Kidney (tissue), 14 donors: ENCODE results near the gene PKHD1. TPM values are rescaled to one million over a fixed set of nuclear protein-coding genes. Genes with fewer than 3 reads are reported as not detected.
A peak's percentile ranks its signal among the peaks of the same experiment; 100 is the strongest.

Experiments used
- DNase-seq, 5 donors: peaks; one replicate each; pipeline ENCODE4 v3.0.0-alpha.2; 2013 to 2020
- FAIRE-seq: peaks from 2 replicates; lab custom pipeline; 2012; peaks lifted over from hg19 to GRCh38; lab: Jason Lieb, UNC
- H3K27ac ChIP-seq, 2 donors: one replicate each; pipeline ENCODE4 v1.7.0; 2013; ENCODE audit warnings: low read depth in 2 of 2, low read length in 2 of 2, inconsistent platforms in 1 of 2
- H3K27me3 ChIP-seq: one replicate; pipeline ENCODE4 v1.7.1; 2013; ENCODE audit warnings: low read length, inconsistent platforms; ENCODE audit not compliant: control insufficient read depth, insufficient read depth
- H3K36me3 ChIP-seq, 3 donors: one replicate each; pipeline versions ENCODE4 v1.7.0 to v1.7.1; 2013; ENCODE audit warnings: low read length in 3 of 3, control low read depth in 1 of 3, inconsistent platforms in 1 of 3; ENCODE audit not compliant: insufficient read depth in 3 of 3, control insufficient read depth in 2 of 3
- H3K4me1 ChIP-seq, 3 donors: one replicate each; pipeline versions ENCODE4 v1.7.0 to v1.7.1; 2013; ENCODE audit warnings: low read length in 3 of 3, inconsistent platforms in 1 of 3, low read depth in 1 of 3; ENCODE audit not compliant: control insufficient read depth in 2 of 3, insufficient read depth in 2 of 3
- H3K4me3 ChIP-seq, 3 donors: one replicate each; pipeline versions ENCODE4 v1.7.0 to v1.8.1; 2013; ENCODE audit warnings: low read length in 3 of 3, control low read depth in 1 of 3, inconsistent platforms in 1 of 3
- H3K9ac ChIP-seq, 3 donors: one replicate each; pipeline versions ENCODE4 v1.7.0 to v1.7.1; 2013; ENCODE audit warnings: low read length in 3 of 3, control low read depth in 1 of 3, inconsistent platforms in 1 of 3
- H3K9me3 ChIP-seq, 3 donors: one replicate each; pipeline versions ENCODE4 v1.7.0 to v1.7.1; 2013; ENCODE audit warnings: low read length in 3 of 3, control low read depth in 1 of 3, inconsistent platforms in 1 of 3; ENCODE audit not compliant: control insufficient read depth in 2 of 3, insufficient read depth in 1 of 3
- intact Hi-C: fragments of 100-400 bp; cut with DNase I; formaldehyde crosslinking; loops from one replicate; pipeline ENCODE4 v1.11.1; 2022
- polyA plus RNA-seq: library from polyadenylated mRNA; stranded (reverse); fragments of 350-450 nt; fragmentation: Illumina TruSeq; extraction: RNeasy Lipid Tissue Mini Kit (QIAGEN cat#74804); gene quantifications from one replicate; pipeline ENCODE4 v1.2.3, GENCODE V29; 2014; ENCODE audit warnings: low read depth, low replicate concordance; ENCODE audit not compliant: insufficient read depth
- total RNA-seq: library from RNA; stranded (reverse); fragmentation: NEBNext Ultra II Directional; extraction: Animal tissue kit (Norgen Biotek cat#: 25700); gene quantifications from one replicate; pipeline ENCODE4 v1.2.1, GENCODE V29; 2021
- TF ChIP-seq, protein P1 (sequence below): IDR thresholded peaks from 3 replicates; pipeline ENCODE4 v1.5.1; 2012; ENCODE audit warnings: mild to moderate bottlenecking, moderate library complexity, borderline replicate concordance; ENCODE audit not compliant: insufficient read depth; ENCODE audit errors: extremely low read depth
- donor health status: control.
- donor health status: control.
- donor health status: control.
- donor health status: control.
- donor health status: control.
- donor health status: DM: yes; HTN: yes; CAD: no.
- donor health status: Normal renal cell carcinoma (clear cell type).

Gene PKHD1
- total and polyA plus RNA-seq, 2 donors from 2014 or later = 6.0 to 77.5 TPM

DNA sequence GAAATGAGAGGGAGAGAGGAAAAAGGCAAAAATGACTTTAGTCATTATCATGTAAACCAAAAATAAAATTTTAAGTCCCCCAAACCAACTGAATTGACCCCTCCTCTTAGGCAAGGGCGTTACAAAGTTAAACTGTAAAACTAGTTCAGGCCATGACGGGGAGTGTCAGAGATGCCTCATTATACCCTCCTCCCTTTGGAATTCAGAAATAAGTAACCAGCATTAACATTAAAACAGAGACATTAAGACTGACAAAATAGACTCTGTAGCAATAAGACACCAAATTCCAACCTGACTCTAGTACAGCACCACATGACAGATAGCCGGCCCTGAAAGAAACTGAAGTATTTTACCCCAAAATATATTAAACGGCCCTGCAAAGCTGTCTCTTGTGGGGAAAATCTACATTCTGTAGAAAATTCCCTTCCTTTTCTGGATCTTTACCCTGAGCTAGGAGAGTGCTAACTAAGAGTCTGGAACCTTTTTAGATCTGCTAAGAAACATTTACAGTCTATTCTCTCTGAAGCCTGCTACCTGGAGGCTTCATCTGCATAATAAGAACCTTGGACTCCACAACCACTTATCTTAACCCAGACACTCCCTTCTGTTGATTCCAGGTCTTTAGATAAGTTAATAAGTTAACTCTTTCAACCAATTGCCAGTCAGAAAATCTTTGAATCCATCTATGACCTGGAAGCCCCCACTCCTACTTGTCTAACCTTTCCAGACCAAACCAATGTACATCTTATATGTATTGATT lies 150.7 kb downstream of the PKHD1 start:
- H3K4me3 ChIP-seq = no peak overlapping the region
- H3K27ac ChIP-seq = peak overlapping the region; percentile 51 to 65
- TF ChIP-seq, protein P1, sequence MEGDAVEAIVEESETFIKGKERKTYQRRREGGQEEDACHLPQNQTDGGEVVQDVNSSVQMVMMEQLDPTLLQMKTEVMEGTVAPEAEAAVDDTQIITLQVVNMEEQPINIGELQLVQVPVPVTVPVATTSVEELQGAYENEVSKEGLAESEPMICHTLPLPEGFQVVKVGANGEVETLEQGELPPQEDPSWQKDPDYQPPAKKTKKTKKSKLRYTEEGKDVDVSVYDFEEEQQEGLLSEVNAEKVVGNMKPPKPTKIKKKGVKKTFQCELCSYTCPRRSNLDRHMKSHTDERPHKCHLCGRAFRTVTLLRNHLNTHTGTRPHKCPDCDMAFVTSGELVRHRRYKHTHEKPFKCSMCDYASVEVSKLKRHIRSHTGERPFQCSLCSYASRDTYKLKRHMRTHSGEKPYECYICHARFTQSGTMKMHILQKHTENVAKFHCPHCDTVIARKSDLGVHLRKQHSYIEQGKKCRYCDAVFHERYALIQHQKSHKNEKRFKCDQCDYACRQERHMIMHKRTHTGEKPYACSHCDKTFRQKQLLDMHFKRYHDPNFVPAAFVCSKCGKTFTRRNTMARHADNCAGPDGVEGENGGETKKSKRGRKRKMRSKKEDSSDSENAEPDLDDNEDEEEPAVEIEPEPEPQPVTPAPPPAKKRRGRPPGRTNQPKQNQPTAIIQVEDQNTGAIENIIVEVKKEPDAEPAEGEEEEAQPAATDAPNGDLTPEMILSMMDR = no peak
- peaks cover 0 to 21% (median 4%) of the 10 kb centered on the region in 3 donors for H3K4me1 ChIP-seq
- no peak overlapping the region for H3K9ac ChIP-seq
- H3K36me3 ChIP-seq = peaks cover 0 to 22% (median 17%) of the 10 kb centered on the region in 3 donors
- DNase-seq = peak in 2 of 5 donors; percentile 54 to 62
- peak; percentile 71 for FAIRE-seq
- H3K27me3 ChIP-seq = no peaks in the 10 kb centered on the region
- intact Hi-C loops = no loop called here
- no peaks in the 10 kb centered on the region for H3K9me3 ChIP-seq

DNA sequence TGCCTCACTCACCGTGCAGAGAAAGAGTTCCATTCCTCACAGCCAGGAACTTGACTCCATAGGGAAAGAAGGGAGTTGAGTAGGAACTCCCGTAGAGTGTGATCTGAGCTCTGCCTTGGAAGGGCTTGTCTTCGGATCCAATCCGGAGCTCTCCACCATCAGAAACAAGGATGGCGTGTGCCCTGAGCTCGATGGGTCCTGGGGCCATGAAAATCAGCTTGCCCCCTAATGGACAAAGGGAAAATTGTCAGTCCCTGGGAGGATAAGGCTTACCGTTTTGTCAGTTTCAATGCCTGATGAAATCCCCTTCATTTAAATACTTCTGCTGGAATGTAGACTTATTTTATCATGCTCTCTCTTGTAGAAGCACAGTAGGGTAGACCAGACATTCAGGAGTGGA lies 153.3 kb downstream of the PKHD1 start:
- intact Hi-C loops = no loop called here
- DNase-seq (peak in 1 of 5 donors; percentile 49), FAIRE-seq (no peak)
- TF ChIP-seq, protein P1 = no peak
- H3K27ac ChIP-seq = no peak overlapping the region
- H3K9me3 ChIP-seq = no peaks in the 10 kb centered on the region
- peaks cover 0 to 30% (median 17%) of the 10 kb centered on the region in 3 donors for H3K36me3 ChIP-seq
- no peaks in the 10 kb centered on the region for H3K27me3 ChIP-seq
- no peak overlapping the region for H3K4me3 ChIP-seq
- no peak overlapping the region for H3K9ac ChIP-seq
- peaks cover 0 to 25% (median 4%) of the 10 kb centered on the region in 3 donors for H3K4me1 ChIP-seq

DNA sequence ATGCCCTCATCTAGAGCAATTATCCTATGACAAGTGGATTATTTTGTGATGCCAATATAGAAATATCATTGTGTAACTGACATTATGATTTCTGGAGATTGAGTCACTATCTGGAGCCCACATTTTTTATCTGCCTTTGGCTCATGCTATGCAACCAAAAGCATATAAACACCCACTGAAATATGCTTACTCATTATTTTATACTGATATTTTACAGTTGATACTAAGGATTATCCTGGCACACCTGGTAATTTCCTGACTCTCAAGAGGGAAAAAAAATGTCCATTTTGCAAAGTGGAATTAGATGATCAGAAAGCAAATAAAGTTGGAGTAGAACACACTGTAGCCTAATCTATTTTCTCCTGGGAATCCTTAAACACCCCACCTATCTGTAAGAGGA lies 154.5 kb downstream of the PKHD1 start:
- peaks cover 0 to 36% (median 17%) of the 10 kb centered on the region in 3 donors for H3K36me3 ChIP-seq
- H3K4me3 ChIP-seq = no peak overlapping the region
- no peaks in the 10 kb centered on the region for H3K9me3 ChIP-seq
- peaks cover 0 to 33% (median 4%) of the 10 kb centered on the region in 3 donors for H3K4me1 ChIP-seq
- no peak overlapping the region for H3K27ac ChIP-seq
- no peak overlapping the region for H3K9ac ChIP-seq
- H3K27me3 ChIP-seq = no peaks in the 10 kb centered on the region
- FAIRE-seq (no peak), DNase-seq (no peak)
- intact Hi-C loops = no loop called here
- TF ChIP-seq, protein P1 = no peak
